K562 (cell line): ENCODE measurements around the gene GPR4. TPM values are rescaled to one million over a fixed set of nuclear protein-coding genes. Genes with fewer than 3 reads are reported as not detected.
A peak's percentile ranks its signal among the peaks of the same experiment; 100 is the strongest.

Experiments used
- ARID2 ChIP-seq: fragments of 450-650 bp; IDR thresholded peaks from 2 replicates; pipeline ENCODE4 v1.6.1; 2017; ENCODE audit warnings: antibody characterized with exemption, mild to moderate bottlenecking
- KDM4B ChIP-seq, 2 experiments: fragments of 450-650 bp in 1 of 2; sonication (generic) in 1 of 2; IDR thresholded peaks; 2 replicates each; pipeline ENCODE4 v1.6.1; 2016 to 2017; ENCODE audit warnings: borderline replicate concordance in 2 of 2, antibody characterized with exemption in 1 of 2, low read depth in 1 of 2, mild to moderate bottlenecking in 1 of 2
- MITF ChIP-seq: IDR thresholded peaks from 2 replicates; pipeline ENCODE4 v1.6.1; 2014; ENCODE audit warnings: antibody characterized with exemption
- RERE ChIP-seq: sonication (generic); formaldehyde crosslinking; IDR thresholded peaks from 2 replicates; pipeline ENCODE4 v1.8.0; 2023; ENCODE audit warnings: missing genetic modification reagents, mild to moderate bottlenecking, borderline replicate concordance
- ZBTB40 ChIP-seq, 2 experiments: fragments of 450-650 bp in 1 of 2; sonication (generic) in 1 of 2; formaldehyde crosslinking in 1 of 2; IDR thresholded peaks; 2 replicates each; pipeline versions ENCODE4 v1.7.1 to v1.9.0; 2016 to 2022; ENCODE audit warnings: inconsistent platforms in 1 of 2, mild to moderate bottlenecking in 1 of 2, missing genetic modification reagents in 1 of 2
- polyA plus RNA-seq, 8 experiments: library from polyadenylated mRNA; depleted of rRNA in 4 of 8; stranded (reverse) in 5 of 8; unstranded in 3 of 8; fragments of >200 nt; fragmentation: Nextera tagmentation in 2 of 8; fragmentation: Illumina TruSeq in 1 of 8; extraction: Ambion mirVana in 2 of 8; extraction: Trizol in 1 of 8; gene quantifications; 2 replicates each; pipeline versions ENCODE4 v1.2.1 to v1.2.3, GENCODE V29; 2011 to 2014; ENCODE audit warnings: inconsistent platforms in 1 of 8, missing spikeins in 1 of 8
- total RNA-seq, 7 experiments: library from RNA; depleted of rRNA in 6 of 7; stranded (reverse); fragments of >200 nt in 6 of 7; fragmentation: Illumina TruSeq in 2 of 7; extraction: Trizol in 2 of 7; gene quantifications; 2 replicates each; pipeline versions ENCODE4 v1.2.1 to v1.2.3, GENCODE V29; 2011 to 2021; ENCODE audit warnings: low replicate concordance in 1 of 7
- TF ChIP-seq, protein P1 (sequence below): sonication (generic); formaldehyde crosslinking; IDR thresholded peaks from 2 replicates; pipeline ENCODE4 v1.8.0; 2022; ENCODE audit warnings: mild to moderate bottlenecking, missing genetic modification reagents, borderline replicate concordance

The GPR4 gene
- total and polyA plus RNA-seq, 9 of the 15 experiments (the other 6 are each of a cell fraction or from before 2014, with no cell fraction given): 0.03 to 0.09 (median 0.04) TPM; not detected in 5

DNA sequence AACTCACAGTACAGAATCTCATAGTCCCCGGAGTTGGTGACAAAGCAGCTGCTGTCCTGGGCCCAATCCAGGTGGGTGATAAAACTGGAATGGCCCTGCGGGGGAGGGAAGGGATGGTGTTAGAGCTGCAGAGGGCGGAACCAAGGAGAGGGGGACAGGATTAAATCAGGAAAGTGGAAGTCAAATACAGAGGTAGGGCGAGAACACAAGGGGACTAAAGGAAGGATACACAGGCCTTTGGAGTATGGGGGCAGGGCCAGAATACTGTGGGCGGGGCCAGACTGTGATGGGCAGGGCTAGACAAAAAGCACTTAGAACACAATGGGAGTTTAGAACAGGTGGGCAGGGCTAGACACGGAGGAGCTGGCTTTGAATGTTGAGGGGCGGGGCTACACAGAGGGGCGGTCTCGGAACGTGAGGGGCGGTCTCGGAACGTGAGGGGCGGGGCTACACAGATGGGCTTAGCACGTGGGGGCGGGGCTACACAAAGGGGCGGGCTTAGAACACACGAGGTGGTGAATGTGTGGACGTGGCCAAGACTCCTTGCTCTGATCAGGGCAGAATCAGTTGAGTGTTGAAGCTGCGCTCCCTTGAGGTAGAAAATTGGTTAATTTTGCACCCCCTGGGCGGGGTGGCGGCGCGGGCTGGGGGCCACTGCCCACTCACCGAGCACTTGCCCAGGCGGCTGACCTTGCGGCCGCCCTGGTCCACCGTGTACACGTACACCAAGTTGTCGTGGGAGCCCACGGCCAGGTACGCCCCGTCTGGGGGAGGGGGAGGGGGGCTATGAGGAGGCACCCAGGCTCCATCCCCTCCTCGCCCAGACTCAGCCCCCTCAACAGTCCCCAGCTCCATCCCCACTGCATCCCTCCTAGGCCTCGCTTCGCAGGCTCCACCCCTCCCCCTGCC lies 14.0 kb upstream of the GPR4 start (continued):
- TF ChIP-seq ZBTB40 (IDR thresholded peaks at IDR 0.05): peak; percentile 85
- no peak for TF ChIP-seq ZBTB40 (CRISPR knock-in tag; IDR thresholded peaks at IDR 0.05)
- TF ChIP-seq ARID2: no peak
- TF ChIP-seq MITF: no peak
- TF ChIP-seq KDM4B (IDR thresholded peaks at IDR 0.05; ENCODE audit: borderline replicate concordance in 2 of 2, low read depth in 1 of 2): no peak
- TF ChIP-seq, protein P1, sequence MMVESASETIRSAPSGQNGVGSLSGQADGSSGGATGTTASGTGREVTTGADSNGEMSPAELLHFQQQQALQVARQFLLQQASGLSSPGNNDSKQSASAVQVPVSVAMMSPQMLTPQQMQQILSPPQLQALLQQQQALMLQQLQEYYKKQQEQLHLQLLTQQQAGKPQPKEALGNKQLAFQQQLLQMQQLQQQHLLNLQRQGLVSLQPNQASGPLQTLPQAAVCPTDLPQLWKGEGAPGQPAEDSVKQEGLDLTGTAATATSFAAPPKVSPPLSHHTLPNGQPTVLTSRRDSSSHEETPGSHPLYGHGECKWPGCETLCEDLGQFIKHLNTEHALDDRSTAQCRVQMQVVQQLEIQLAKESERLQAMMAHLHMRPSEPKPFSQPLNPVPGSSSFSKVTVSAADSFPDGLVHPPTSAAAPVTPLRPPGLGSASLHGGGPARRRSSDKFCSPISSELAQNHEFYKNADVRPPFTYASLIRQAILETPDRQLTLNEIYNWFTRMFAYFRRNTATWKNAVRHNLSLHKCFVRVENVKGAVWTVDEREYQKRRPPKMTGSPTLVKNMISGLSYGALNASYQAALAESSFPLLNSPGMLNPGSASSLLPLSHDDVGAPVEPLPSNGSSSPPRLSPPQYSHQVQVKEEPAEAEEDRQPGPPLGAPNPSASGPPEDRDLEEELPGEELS: no peak; the same call in 1 of the 2 replicates
- no peak for TF ChIP-seq RERE (CRISPR knock-in tag)
